Measurements from ENCODE around the gene TSBP1. TPM values are rescaled to one million over a fixed set of nuclear protein-coding genes. Genes with fewer than 3 reads are reported as not detected.

The TSBP1 gene, protein sequence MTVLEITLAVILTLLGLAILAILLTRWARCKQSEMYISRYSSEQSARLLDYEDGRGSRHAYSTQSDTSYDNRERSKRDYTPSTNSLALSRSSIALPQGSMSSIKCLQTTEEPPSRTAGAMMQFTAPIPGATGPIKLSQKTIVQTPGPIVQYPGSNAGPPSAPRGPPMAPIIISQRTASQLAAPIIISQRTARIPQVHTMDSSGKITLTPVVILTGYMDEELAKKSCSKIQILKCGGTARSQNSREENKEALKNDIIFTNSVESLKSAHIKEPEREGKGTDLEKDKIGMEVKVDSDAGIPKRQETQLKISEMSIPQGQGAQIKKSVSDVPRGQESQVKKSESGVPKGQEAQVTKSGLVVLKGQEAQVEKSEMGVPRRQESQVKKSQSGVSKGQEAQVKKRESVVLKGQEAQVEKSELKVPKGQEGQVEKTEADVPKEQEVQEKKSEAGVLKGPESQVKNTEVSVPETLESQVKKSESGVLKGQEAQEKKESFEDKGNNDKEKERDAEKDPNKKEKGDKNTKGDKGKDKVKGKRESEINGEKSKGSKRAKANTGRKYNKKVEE
- not detected in 2 replicates for total RNA-seq (2014; rRNA removed; shearing (Covaris generic))

DNA sequence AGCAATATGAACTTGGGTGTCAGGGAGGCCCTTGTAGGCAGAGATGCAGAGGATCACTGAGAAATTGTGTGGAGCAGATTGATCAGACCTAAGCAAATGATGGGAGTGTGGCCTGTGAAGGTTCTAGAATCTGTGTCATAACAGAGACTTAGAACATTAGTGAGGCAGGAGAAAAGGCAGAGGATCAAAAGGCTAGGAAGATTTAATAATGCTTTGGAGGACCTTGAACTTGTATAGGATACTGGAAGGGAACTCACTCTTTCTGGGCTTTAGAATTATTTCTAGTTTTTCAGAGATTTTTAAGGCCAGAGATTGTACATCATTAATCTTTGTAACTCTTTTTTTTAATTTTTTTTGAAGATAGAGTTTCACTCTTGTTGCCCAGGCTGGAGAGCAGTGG, at the start of gene TSBP1:
Gene TSBP1 (minus strand): TSS at position 101 of the 400 bp plus-strand sequence. CDS start 197 bp downstream, outside the sequence.
- DNase-seq (ENCODE audit: low read depth), result no peak

DNA sequence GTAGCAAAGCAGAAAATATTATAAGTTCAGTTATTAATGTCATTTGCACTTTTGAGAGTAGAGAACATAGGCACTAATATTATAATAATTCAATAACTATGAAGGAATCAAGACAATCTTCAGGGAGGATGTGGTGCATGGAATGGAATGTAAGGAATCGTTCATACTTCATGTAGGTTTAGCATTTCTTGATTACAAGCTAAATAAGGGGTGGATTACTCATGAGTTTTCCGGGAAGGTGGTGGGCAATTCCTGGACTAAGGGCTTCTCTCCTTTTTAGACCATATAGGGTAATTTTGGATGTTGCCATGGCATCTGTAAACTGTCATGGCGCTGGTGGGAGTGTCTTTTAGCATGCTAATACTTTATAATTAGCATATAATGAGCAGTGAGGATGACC, 44.3 kb upstream of the TSBP1 start:
- DNase-seq (ENCODE audit: low read depth), result peak; percentile 28

DNA sequence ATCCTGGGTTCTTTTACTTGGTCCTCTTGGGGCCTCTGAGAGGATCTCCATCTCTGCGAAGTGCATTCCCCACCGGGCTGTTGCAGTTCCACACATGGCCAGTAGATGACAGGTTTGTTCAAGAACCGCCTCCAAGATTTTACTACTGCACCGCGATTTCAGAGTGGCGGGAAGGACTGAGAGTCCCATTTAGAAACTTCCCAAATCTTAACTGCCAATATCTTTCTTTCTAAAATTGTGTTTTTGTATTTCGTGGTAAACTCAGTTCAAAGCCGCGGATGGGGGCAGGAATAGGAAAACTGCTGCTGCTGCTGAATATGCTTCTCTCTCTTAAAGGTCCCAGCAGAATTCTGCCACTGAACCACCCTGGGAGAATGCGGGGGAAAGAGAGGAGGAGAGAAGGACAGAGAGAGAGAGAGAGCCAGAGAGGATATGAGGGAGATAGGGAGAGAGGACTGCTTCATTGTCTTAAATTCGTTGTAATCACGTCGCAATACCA, 43.9 kb upstream of the TSBP1 start:
- DNase-seq (ENCODE audit: low read depth), result peak; percentile 79

DNA sequence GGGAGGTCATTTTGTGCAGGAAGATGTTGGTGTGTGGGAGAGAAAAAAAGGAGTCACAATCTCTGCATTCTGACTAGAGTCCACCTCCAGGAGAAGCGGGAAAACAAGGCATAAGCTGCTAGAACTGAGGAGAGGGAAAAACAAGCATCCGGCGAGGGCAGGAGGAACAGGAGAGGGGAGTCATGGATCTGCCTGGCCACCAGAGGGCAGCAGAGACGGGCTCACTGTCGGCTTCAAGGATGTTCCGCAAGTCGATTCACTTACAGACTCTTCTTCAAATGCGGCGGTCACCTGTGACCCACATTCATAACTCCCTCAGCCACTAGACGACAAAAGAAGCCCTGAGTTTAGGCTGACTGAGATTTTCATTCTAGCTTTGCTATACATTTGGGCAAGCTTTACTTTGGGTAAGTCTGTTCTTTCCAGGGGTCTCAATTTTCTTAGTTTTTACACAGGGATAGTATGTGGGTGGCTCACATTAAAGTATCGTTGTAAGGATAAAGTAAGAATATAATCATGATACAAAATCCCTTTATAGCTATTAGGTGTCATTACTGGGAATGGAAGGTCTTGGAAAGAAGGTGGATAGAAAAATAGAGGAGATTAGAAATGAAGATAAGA, 41.8 kb upstream of the TSBP1 start:
- peak; percentile 87 for DNase-seq (ENCODE audit: low read depth)

DNA sequence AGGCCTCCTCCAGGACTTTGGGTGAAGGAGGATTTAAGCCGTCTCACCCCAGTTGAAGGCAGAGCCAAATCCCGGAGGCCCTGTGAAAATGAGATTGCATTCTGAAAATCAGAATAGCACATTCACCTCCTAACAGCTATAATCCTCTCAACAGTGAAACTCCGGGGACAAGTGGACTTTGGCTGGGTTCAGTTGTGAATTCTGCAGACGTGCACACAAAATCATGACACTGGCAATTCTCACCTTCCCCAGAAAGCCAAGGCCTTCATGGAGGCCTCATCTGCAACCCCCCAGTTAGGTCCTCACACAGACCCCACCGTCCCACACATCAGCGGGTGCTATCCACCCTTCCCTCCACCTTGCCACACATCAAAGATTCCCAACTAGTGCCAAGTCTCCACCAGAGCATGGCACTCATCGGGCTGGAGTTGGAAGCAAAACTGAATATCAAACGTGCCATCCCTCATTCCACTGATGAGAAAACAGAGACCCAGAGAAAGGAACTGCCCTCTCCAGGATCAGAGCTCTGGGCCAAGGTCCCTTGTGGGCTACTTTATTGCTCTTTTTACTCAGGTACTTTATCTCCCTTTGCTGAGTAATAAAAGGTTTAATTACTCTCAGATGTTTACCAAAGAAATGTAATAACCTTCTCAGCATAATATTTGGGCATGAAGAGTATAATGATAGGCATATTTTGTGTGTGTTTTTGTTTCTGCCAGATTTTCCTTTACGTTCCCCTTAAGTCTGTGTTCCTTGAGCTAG, 40.0 kb upstream of the TSBP1 start:
- no peak for DNase-seq (ENCODE audit: low read depth)

DNA sequence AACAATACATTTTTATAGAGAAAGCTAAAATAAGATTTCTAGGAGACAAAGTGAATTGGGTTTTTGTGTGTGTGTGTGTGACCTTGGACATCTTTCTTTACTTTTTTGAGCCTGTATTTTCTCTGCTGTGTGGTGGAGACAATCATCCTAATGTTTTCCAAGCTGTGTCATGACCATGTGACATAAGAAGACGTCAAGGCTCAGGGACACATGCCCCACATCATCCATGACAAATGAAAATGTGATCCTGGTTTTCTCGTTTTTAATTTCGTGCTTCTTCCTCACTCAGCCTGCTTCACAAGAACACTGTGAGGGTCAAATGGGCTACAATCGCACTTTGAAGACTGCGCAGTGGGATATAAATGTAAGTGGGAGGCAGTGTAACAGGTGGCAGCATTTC, 39.2 kb upstream of the TSBP1 start:
- DNase-seq (ENCODE audit: low read depth), result no peak

DNA sequence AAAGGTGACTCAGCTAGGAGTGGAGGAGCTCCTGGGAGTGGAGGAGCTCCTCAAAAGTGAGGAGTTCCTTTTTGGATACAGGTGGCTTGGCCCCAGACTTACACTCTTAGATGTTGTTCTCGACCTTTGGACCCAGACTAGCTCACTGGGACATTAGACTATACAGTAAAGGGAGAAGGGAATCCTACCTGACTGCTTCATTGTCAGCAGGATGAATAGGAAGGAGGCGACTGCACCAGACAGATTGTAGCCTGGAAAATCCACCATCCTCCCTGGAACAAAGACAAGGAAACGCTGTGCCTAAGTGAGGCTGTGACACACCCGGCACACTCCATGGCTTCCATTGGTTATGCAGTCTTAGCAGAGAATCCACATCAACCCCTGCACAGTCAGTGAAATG, 35.2 kb upstream of the TSBP1 start, which contains the start of gene BTNL2:
Gene BTNL2 (minus strand): TSS at position 325 of the 400 bp plus-strand sequence. CDS start 58 bp downstream, at position 267.
- DNase-seq (ENCODE audit: low read depth), result no peak

DNA sequence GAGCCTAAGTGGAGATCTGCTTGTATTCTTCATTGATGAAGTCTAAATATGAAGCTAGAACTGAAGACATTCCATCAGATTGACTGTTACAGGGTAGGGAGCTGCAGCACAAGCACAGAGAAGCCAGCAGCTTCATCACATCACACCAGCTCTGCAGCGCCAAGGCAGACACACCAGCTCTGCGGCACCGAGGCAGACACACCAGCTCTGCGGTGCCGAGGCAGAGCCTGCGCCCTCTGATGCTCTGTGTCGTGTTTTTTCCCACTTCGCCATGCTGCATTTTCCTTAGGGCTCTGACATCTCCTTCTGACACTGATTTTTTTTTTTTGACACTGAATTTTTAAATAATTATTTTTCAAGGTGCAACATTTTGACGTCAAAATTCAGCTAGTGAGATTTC, 34.5 kb upstream of the TSBP1 start:
- DNase-seq (ENCODE audit: low read depth), result no peak

DNA sequence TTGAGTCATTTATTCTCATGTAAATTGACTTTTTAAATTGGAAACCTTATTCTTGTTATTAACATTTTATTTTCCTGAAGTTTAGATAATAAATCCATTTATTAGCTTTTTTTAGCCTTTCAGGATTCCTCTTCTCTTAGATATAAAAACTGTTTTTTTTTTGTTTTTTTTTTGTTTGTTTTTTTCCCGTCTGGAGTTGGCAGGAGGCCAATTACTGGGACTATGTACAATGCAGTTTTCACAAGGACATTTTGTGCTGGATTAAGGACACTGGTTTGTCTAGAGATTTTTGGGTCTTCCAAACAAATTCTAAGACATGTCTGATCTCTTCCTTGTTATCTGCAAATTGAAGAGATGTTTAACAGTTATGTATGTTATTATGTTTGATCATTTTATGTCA, 34.0 kb upstream of the TSBP1 start:
- DNase-seq (ENCODE audit: low read depth), result no peak

DNA sequence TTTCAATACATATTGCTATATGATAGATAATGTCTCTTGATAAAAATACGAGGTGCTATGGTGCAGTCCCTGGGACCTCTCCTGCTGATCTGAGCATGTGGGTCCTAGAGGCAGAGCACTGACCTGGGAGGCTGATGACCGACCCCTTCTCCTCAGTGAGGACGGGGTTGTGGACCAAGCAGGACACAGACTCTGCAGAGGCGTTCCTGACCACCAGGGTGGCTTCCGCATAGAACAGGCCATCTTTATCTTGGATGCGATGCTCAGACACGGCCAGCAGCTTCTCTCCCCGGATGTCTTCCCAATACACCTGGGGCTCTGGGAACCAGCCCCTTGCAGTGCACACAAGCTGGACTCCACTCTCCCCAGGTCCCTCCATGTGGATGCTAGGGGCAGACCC, 31.1 kb upstream of the TSBP1 start:
- no peak for DNase-seq (ENCODE audit: low read depth)

DNA sequence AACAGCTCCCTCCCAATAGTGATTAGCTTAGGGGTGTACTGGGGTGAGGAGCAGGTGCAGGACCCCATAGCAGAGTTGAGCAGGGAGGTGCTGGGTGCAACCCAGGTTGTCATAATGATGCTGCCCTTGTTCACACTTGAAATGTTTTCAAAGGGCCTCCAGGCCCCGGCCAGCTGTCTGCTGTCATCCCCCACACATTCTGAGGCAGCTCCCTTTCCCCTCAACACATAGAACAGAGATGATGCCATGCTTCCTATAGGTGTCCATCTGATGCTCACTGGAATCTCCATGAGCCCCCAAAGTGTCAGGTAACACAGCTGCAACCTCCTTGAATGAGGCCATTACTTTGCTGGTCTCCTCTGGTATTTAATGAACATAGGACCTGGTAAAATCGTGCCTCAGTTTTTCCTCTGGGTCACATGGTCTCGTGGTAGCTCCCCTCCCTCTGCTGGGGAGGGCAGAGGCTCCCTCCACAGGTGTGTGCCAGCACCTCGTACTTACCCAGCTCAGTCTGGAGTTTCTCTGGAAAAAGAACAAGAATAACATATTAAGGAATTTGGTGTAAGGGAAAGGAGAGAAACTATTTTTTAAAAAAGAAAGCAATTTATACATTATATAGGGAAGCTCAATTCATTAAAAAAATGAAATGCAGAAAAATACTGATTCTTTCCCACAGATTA, 29.7 kb upstream of the TSBP1 start:
- DNase-seq (ENCODE audit: low read depth), result no peak

DNA sequence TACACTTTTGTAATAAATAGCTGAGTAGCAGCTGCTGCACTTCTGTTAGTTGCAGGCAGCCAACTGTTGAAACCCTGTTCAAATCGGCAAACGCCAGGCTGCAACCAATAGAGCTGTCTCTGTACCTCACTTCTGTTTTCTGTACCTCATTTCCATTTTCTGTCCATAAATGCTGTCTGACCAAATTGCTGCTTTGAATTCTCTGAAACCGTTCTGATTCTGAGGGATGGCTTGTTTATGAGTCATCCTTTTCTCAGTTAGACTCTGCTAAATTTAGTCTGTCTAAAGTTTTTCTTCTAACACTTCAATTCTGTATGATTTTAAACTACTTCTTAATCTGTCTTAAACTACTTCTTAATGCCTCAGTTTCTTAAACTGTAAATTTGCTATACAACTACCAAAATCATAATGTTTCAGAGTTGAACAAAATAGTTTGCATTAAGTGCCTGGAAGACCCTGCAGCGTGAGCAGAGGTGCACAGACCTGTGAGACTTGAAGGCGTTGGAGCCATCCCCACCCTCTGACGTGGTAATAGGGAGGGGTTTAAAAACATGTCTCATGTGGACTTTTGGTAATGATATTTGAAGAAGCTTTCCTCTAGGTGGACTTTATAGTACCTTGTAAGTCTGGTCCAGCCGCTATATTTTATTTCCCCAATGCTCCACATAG, 25.7 kb upstream of the TSBP1 start:
- no peak for DNase-seq (ENCODE audit: low read depth)

DNA sequence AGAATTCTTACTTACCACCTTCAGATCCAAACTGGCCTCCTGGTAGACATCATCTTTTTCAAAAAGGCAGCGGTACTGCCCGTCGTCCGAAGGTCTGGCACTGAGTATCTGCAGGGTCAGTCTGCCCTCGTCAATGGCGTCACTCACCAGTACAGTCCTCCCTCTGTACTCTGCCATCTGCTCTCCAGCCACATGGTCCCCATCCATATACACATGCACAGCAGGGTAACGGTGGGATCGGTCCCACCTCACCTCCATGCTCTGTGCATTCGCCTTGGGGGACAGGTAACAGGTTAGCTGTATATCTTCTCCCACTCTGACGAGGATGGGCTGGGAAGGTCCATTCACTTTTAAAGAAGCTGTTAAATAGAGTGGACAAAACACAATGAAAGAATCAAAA, 24.3 kb upstream of the TSBP1 start:
- no peak for DNase-seq (ENCODE audit: low read depth)

DNA sequence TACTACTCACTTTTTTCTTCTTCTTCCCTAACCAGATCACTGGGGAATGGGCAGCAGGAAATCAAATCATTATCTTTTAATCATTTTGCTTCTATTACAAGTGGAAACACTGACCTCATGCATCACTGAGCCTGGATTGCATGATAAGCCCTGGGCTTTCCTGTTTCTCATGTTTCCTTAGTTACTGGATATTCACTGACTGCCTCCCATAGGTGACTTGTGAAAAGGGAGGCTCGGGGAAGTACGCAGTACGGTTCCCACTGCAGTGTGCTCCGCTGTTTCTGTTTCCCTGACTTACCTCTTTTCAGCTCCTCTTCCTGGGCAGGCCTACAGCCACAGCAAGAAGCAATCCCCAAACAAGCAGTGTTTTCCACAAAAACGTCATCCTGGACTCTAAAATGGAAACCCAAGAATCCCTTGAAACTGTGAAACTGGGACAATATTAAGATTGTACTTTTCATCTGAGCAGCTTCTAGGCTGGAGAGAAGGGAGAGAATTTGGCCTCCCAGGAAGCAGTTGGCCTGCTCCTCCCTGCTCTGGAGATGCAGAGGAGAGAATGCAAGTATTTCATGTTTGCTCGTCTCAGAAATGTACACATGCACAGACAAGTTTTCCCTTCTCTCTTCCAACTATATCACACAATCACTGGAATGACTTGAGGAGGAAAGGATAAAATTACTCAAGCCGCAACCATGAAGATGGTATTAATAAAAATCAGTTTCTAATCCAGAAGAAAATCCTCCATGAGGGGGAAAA, 22.1 kb upstream of the TSBP1 start:
- DNase-seq (ENCODE audit: low read depth), result peak; percentile 76

DNA sequence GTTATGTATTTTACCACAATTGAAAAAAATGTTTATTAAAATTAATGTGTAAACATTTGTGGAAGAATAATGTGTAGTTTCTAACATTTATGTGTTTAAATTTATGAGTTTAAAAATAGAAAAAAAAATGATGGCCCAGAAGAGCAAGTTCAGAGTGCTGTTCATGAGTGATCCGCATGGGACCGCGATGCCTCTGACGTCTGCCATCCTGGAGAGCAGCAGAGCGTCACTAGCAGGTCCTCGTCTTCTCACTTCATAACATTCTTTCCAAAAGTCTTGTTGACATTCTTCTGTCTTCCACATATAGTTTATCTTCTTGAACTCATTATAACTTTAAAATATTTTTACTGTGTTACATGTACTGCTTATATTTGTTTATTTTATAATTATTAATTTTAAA, 19.8 kb upstream of the TSBP1 start:
- DNase-seq (ENCODE audit: low read depth), result no peak

DNA sequence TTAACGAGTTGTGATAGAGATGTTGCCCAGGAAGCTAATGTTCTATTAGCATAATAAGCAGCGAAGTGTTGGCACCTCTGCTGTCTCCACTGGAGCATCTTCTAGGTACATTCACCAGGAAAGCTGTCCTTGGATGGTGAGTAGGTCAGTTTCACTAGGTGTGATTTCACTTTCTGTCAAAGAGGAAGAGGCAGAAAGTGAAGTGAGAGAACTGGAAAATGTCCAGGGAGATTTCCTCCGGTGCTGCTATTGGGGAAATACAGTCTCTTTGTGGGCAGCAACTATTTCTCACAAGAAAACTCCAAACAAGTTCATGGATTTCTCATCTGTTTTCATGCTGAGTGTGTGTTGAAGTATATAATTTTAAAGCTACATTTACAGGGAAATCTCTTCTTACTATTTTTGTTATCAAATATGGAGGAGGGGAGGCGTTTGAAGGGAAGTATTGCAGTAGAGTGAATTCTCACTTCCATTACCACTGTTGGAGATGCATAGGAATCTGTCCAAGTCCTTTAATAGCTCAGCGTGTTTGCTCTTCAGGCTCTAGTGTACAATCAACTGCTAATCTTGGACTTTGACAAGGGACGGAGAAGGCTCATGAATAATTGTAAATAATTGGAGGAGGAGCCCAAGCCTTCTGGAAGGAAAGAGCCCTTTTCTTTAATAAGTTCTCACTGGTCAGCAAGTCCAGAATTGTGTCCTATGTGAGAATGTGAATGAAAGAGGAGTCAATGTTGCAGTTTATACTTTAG, 16.1 kb upstream of the TSBP1 start:
- DNase-seq (ENCODE audit: low read depth), result no peak

DNA sequence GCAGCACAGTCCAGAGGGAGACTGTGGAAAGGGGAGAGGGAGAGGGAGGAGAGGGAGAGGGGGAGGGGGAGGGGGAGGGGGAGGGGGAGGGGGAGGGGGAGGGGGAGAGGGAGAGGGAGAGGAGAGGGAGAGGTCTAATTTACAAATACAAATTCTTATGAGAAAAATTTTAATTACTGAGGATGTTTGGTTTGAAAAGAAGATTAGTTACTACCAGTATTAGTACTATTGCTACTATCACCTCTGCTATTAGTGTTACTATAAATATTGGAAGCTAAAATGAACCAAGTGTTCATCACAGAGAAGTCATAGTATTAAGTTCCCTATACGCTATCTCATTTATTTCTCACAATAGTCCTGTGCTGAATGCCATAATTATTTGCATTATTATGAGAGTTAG, 14.3 kb upstream of the TSBP1 start:
- no peak for DNase-seq (ENCODE audit: low read depth)

DNA sequence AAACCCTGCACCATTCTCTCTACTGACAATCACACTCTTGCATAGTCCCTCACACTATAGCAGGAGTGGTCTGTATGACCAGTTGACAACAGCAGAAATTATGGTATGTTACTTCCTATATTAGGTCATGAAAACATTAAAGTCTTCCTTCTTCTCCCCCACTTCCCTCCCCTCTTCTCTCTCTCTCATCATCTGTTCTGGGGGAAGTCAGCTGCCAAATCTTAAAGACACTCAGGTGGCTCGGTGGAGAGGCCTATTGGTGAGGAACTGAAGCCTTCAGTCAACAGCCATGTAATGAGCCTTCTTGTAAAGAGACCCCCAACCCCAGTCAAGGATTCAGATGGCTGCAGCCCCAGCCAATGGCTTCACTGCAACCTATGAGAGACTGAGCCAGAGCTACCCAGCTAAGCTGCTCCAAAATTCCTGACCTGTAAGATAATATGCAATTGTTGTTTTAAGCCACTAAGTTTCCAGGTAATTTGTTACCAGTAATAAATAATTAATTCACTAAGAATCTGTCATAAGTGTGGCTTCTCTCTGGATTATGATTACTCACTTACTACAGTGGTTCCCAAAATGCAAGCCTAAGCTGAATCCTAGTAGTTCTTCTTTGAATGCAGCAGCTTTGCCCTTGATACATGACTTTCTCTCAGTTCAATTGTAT, 11.2 kb upstream of the TSBP1 start:
- no peak for DNase-seq (ENCODE audit: low read depth)

DNA sequence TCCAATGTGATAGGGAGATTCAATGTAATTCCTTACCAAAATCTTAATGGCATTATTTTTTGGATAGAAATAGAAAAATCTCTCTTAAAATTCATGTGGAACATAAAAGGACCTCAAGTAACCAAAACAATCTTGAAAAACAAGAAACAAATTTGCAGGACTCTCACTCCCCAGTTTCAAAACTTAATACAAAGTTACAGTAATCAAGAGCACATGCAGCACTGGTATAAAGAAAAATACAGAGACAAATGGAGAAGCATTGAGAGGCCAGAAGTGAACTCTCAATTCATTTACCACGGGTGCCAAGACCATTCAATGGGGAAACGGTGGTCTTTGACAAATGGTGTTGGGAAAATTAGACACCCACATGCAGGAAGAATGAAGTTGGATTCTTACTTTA, 7.8 kb upstream of the TSBP1 start:
- DNase-seq (ENCODE audit: low read depth), result no peak
